GM18505 (cell line): ENCODE measurements around the gene RAB2B.
"Not testable (repeated sequence)": the region's sequence is repeated elsewhere in the genome, so short reads cannot be mapped to it uniquely, and the experiment has no call there.

Source experiments
- ATAC-seq: cut with Tn5 transposase; IDR thresholded peaks from one replicate; pipeline ENCODE4 v1.9.1; 2021; ENCODE audit not compliant: unreplicated experiment
- POLR2A ChIP-seq: IDR thresholded peaks from 4 replicates; pipeline ENCODE4 v1.6.1; 2011; ENCODE audit warnings: borderline replicate concordance; ENCODE audit not compliant: insufficient read depth, insufficient read length; ENCODE audit errors: extremely low read depth

The RAB2B gene

GRCh38 chr14:21454843-21455544 lies 21.8 kb downstream of the RAB2B start:
- no peak for ATAC-seq
- no peak for TF ChIP-seq POLR2A

DNA sequence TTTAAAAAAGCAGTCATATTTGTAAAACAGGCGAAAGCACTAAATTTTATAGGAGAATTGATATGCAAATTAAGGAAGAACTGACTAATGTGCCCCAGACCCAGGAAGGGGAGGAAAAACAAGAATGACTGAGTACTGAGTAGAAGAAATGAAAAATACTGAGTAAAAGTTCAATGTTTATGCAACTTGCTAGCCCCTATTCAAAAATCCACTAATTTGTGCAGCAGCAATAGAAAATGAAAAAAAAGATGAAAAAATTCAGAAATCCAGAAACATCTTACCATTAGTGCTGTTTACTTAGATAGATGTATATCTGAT lies 26.9 kb downstream of the RAB2B start:
- no peak for ATAC-seq
- no peak for TF ChIP-seq POLR2A

DNA sequence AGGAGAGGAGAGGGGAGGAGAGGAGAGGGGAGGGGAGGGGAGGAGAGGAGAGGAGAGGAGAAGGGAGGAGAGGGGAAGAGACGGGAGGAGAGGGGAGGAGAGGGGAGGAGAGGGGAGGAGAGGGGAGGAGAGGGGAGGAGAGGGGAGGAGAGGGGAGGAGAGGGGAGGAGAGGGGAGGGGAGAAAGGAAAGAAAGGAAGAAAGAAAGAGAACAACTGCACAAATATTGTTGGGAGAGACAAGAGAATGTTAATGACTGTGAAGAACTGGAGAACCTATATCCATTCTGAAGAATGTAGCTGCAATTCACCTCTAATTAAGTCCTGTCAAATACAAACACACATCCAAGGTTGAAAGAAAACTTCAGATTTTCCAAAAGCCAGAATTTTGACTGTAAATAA lies 34.1 kb downstream of the RAB2B start:
- ATAC-seq = not testable (repeated sequence)

GRCh38 chr14:21440859-21441258 lies 35.9 kb downstream of the RAB2B start:
- ATAC-seq = no peak
- TF ChIP-seq POLR2A = no peak

DNA sequence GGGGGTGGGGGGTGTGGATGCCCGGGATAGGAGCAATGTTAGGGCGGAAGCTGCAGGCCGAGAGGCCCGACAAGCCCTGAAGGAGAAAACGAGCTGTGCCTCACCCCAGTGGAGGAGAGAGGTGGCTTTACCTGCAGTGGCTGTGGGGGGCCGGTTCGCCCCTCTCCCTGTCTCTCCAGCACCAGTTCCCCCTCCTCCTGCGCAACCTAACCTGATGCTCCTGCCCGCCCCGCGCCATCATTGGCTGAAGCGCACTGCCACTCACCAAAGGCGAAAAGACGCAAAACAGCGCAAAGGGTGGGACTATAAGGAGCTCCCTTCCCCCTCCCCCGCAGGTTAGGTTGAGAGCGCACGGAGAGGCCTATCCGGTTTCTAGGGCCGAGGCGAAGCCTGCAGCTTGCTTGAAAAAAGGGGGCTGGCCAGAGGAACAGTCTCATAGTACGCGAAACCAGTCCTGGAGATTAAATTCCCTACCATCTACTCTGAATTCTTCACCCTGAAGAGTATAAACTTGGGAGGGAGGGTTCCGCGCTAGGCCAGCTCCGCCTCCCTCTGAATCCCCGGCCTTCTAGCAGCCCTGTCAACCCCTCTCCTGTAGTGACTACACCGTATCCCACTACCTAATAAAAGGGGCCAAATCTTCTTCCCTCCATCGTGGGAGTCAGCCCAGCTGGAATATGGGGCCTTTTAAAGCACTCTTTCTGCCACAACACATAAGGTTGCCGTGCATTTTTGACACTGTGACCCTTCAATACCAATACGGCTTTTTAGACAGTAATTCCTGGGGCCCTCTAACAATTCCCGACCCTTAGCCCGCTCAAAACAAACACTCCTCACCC lies 39.5 kb downstream of the RAB2B start:
- ATAC-seq = peak; percentile 98
- peak; percentile 61 for TF ChIP-seq POLR2A

GRCh38 chr14:21436567-21437062 lies 40.1 kb downstream of the RAB2B start:
- ATAC-seq = no peak
- no peak for TF ChIP-seq POLR2A

DNA sequence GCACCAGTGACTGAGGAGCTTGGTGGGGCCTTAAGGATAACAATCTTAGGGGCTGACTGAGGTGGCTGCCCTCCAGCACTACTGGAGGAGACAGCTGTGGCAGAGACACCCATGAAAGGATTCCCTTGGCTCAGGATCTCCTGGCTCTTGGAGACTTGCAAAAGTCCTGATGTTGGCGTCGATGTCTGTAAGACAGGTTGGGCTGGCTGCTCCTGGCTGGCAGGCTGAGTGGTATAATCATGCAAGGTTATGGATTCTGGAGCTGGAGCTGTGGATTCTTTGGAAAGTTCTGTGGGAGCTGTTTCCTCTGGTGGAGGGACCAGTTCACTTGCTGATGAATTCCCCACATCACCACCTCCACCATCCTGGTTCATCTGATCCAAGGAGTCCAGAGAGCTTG lies 45.6 kb downstream of the RAB2B start:
- no peak for ATAC-seq
- TF ChIP-seq POLR2A = no peak

- no peak for TF ChIP-seq POLR2A
- no peak for ATAC-seq
Measured at GRCh38 chr14:21428930-21429329, 47.8 kb downstream of the RAB2B start.

DNA sequence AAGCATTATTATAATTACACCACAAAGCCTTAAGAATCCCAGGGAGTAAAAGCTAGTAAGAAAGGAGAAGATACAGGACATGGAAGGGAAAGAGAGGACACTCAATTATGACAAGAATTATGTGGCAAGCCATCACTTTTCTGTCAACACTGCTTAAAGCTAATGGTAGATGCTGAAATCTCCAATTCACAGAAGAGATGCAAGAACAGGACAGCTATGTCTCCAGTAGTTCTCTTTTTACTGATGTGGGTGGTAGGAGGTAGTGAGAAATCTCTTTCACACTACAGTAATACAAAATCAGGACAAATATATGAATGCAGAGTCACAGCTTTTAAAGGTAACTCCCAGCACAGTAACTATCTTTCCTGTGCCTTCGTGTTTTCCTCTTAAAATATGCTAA lies 50.1 kb downstream of the RAB2B start:
- TF ChIP-seq POLR2A = no peak

DNA sequence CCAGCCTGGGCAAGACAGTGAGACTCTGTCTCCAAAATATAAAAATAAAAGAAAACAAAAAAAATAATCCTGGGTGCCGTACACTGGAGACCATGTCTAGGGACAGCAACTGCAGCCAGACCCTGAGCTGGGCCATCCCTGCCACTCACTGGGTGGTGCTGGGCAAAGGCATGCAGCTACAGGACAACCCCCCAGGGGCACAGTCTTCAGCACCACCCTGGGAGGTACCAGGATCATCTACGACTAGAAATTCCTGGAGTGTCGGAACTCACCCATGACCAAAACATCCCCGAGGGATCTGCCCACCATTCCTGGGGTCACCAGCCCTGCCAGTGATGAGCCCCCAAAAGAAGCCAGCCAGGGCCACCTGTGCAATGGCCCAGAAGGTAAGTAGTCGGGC lies 57.2 kb downstream of the RAB2B start:
- no peak for TF ChIP-seq POLR2A
- no peak for ATAC-seq

More for the DNA sequence above, 50.1 kb downstream of the RAB2B start:
- no peak for ATAC-seq

- TF ChIP-seq POLR2A = no peak
- ATAC-seq = no peak
Measured at GRCh38 chr14:21415329-21415728, 61.4 kb downstream of the RAB2B start.

DNA sequence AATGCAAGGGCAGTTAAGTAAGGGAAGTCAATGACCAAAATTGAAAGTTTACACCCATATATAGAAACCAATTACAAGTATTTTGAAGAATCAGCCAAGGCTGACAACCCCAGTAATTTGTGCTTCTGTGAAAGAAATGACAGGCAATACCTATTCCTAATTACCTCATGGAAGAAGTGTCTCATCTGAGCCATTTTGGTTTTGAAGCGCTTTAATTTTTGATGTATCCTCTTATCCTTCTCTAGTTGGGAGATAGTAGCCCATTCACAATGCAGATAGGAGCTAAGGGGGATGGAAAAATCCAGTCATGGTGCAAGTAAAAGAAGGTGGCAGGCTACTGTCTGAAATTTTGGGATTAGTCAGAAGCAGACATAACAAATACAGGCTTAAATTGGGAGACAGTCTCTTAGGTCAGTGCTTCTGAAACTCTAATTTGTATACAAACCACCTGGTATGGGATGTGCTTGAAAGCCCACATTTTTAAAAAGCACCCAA lies 62.6 kb downstream of the RAB2B start:
- no peak for ATAC-seq
- TF ChIP-seq POLR2A = no peak
